Large intestine (tissue), 3 donors: ENCODE measurements around the gene ZNF765. TPM values are rescaled to one million over a fixed set of nuclear protein-coding genes. Genes with fewer than 3 reads are reported as not detected.
"Not testable (repeated sequence)": the region's sequence is repeated elsewhere in the genome, so short reads cannot be mapped to it uniquely, and the experiment has no call there.

Experiments used
- DNase-seq, 2 donors: peaks; one replicate each; pipeline versions ENCODE4 v3.0.0 to v3.0.0-alpha.2; 2013
- H3K27ac ChIP-seq: one replicate; pipeline ENCODE4 v1.5.1; 2013; ENCODE audit warnings: low read length
- H3K27me3 ChIP-seq: 2 replicates; pipeline ENCODE4 v1.6.1; 2013; ENCODE audit warnings: low read length; ENCODE audit not compliant: control insufficient read depth, insufficient read depth
- H3K36me3 ChIP-seq: 2 replicates; pipeline ENCODE4 v1.6.1; 2013; ENCODE audit warnings: low read length; ENCODE audit not compliant: control insufficient read depth, insufficient read depth
- H3K4me1 ChIP-seq: one replicate; pipeline ENCODE4 v1.6.1; 2013; ENCODE audit warnings: low read length; ENCODE audit not compliant: control insufficient read depth, insufficient read depth
- H3K4me3 ChIP-seq: one replicate; pipeline ENCODE4 v1.5.1; 2013; ENCODE audit warnings: low read length
- H3K9me3 ChIP-seq: one replicate; pipeline ENCODE4 v1.6.1; 2013; ENCODE audit warnings: mild to moderate bottlenecking, low read depth, low read length, moderate library complexity; ENCODE audit not compliant: control insufficient read depth
- WGBS: methylation state at CpG from one replicate; pipeline ENCODE4 v1.1.5; 2013; ENCODE audit warnings: low lambda C conversion rate; ENCODE audit not compliant: insufficient coverage; 5-methylcytosine and 5-hydroxymethylcytosine counted together
- polyA plus RNA-seq: library from polyadenylated mRNA; unstranded; fragments of 120-200 nt; gene quantifications from one replicate; pipeline ENCODE4 v1.2.1, GENCODE V29; 2013

ZNF765 gene
- polyA plus RNA-seq, 1 donor, result 11.7 TPM

- DNase-seq, result no peak
- Histone ChIP-seq H3K27ac (no peak overlapping the region), H3K9me3 (peaks cover 26% of the 10 kb centered on the region), H3K4me3 (no peak overlapping the region), H3K27me3 (no peaks in the 10 kb centered on the region), H3K4me1 (no peaks in the 10 kb centered on the region), H3K36me3 (peaks cover 29% of the 10 kb centered on the region)
- WGBS, result no CpG with 5 or more reads among the region's 9 CpGs
These were observed 60.9 kb downstream of the ZNF765 start for GRCh38 chr19:53455828-53456227.

- H3K27me3 ChIP-seq, H3K4me3 ChIP-seq, H3K4me1 ChIP-seq, DNase-seq, H3K36me3 ChIP-seq, H3K27ac ChIP-seq: not testable (repeated sequence)
- WGBS, result no CpG with 5 or more reads among the region's 11 CpGs
- peaks cover 40% of the 10 kb centered on the region for H3K9me3 ChIP-seq
These were observed 65.3 kb downstream of the ZNF765 start for GRCh38 chr19:53460131-53460721.

GRCh38 chr19:53461866-53462265, 66.9 kb downstream of the ZNF765 start:
- no peaks in the 10 kb centered on the region for H3K4me1 ChIP-seq
- WGBS, result no CpG with 5 or more reads among the region's 6 CpGs
- H3K27me3 ChIP-seq, result no peaks in the 10 kb centered on the region
- DNase-seq, result peak in 1 of 2 donors; percentile 15
- H3K27ac ChIP-seq, result no peak overlapping the region
- H3K4me3 ChIP-seq, result no peak overlapping the region
- no peaks in the 10 kb centered on the region for H3K36me3 ChIP-seq
- H3K9me3 ChIP-seq, result peaks cover 38% of the 10 kb centered on the region

GRCh38 chr19:53462861-53463260, 67.9 kb downstream of the ZNF765 start:
- H3K9me3 ChIP-seq, result peaks cover 31% of the 10 kb centered on the region
- H3K27ac ChIP-seq, result no peak overlapping the region
- no CpG with 5 or more reads among the region's 14 CpGs for WGBS
- no peaks in the 10 kb centered on the region for H3K4me1 ChIP-seq
- no peak overlapping the region for H3K4me3 ChIP-seq
- H3K36me3 ChIP-seq, result no peaks in the 10 kb centered on the region
- DNase-seq, result no peak
- H3K27me3 ChIP-seq, result no peaks in the 10 kb centered on the region

- Histone ChIP-seq H3K4me1 (no peaks in the 10 kb centered on the region), H3K9me3 (peaks cover 31% of the 10 kb centered on the region), H3K27me3 (no peaks in the 10 kb centered on the region), H3K4me3 (no peak overlapping the region), H3K27ac (no peak overlapping the region), H3K36me3 (no peaks in the 10 kb centered on the region)
- WGBS, result no CpG with 5 or more reads among the region's 19 CpGs
- DNase-seq, result no peak
These were observed 68.3 kb downstream of the ZNF765 start for GRCh38 chr19:53463263-53463662.

GRCh38 chr19:53466726-53467484, 72.0 kb downstream of the ZNF765 start:
- Histone ChIP-seq H3K4me3 (peak overlapping the region; percentile 77), H3K27me3 (no peaks in the 10 kb centered on the region), H3K9me3 (peaks cover 25% of the 10 kb centered on the region), H3K4me1 (no peaks in the 10 kb centered on the region), H3K36me3 (no peaks in the 10 kb centered on the region), H3K27ac (peak overlapping the region; percentile 63)
- peak in 1 of 2 donors; percentile 15 for DNase-seq
- WGBS, result 0% methylated on average over 1 of the region's 31 CpGs

- WGBS, result no CpG with 5 or more reads among the region's 55 CpGs
- peak; percentile 87 to 94 for DNase-seq
- H3K27ac ChIP-seq, result peak within 1 kb of the TSS; percentile 89
- H3K36me3 ChIP-seq, result no peaks in the 10 kb centered on the region
- H3K9me3 ChIP-seq, result peaks cover 17% of the 10 kb centered on the region
- H3K4me3 ChIP-seq, result peak within 1 kb of the TSS; percentile 77
- H3K4me1 ChIP-seq, result no peaks in the 10 kb centered on the region
- H3K27me3 ChIP-seq, result no peaks in the 10 kb centered on the region
These were observed 72.7 kb downstream of the ZNF765 start, which contains the start of gene ZNF813 for GRCh38 chr19:53467485-53468262. Gene ZNF813 (plus strand): TSS chr19:53467733. CDS start chr19:53483823, 16,090 bp downstream.

- not testable (repeated sequence) for DNase-seq, H3K27ac ChIP-seq, H3K36me3 ChIP-seq, H3K9me3 ChIP-seq, H3K4me1 ChIP-seq, H3K27me3 ChIP-seq
- WGBS, result no CpG with 5 or more reads among the region's 8 CpGs
- H3K4me3 ChIP-seq, result peak overlapping the region; percentile 77
These were observed 73.7 kb downstream of the ZNF765 start for GRCh38 chr19:53468628-53469027.

- no CpG with 5 or more reads among the region's 7 CpGs for WGBS
- no peak overlapping the region for H3K27ac ChIP-seq
- no peak for DNase-seq
- no peaks in the 10 kb centered on the region for H3K27me3 ChIP-seq
- H3K36me3 ChIP-seq, result peaks cover 6% of the 10 kb centered on the region
- H3K9me3 ChIP-seq, result peaks cover 3% of the 10 kb centered on the region
- H3K4me1 ChIP-seq, result no peaks in the 10 kb centered on the region
- H3K4me3 ChIP-seq, result no peak overlapping the region
These were observed 77.0 kb downstream of the ZNF765 start for GRCh38 chr19:53471916-53472315.

- H3K4me3 ChIP-seq, H3K27me3 ChIP-seq, H3K4me1 ChIP-seq, DNase-seq, H3K27ac ChIP-seq: not testable (repeated sequence)
- Histone ChIP-seq H3K36me3 (peaks cover 18% of the 10 kb centered on the region), H3K9me3 (peaks cover 17% of the 10 kb centered on the region)
- WGBS, result no CpG with 5 or more reads among the region's 1 CpG
These were observed 79.9 kb downstream of the ZNF765 start for GRCh38 chr19:53474832-53475231.
